H1 (cell line): ENCODE measurements around the gene TXLNB. TPM values are rescaled to one million over a fixed set of nuclear protein-coding genes. Genes with fewer than 3 reads are reported as not detected.

Experiments used
- CTCF ChIA-PET: fragments of 300-600 bp; sonication (Branson Sonifier 250); formaldehyde crosslinking; loops from one replicate; lab custom pipeline; 2021; ENCODE audit not compliant: partially characterized antibody; lab: Charles Lee
- POLR2A ChIA-PET: fragments of 300-600 bp; sonication (Branson Sonifier 250); formaldehyde crosslinking; loops from one replicate; lab custom pipeline; 2021; ENCODE audit warnings: inconsistent platforms; ENCODE audit not compliant: partially characterized antibody; lab: Charles Lee
- DNase-seq, 2 experiments: peaks; one replicate each; pipeline versions ENCODE4 v3.0.0 to v3.0.0-alpha.2; 2010 to 2022; ENCODE audit warnings: low spot score in 2 of 2, low read depth in 1 of 2, mixed read lengths in 1 of 2
- FAIRE-seq: peaks from 2 replicates; lab custom pipeline; 2011; peaks lifted over from hg19 to GRCh38; lab: Jason Lieb, UNC
- H2AFZ ChIP-seq: 2 replicates; pipeline ENCODE4 v1.8.1; 2012; ENCODE audit warnings: low read length, inconsistent platforms
- H2AK5ac ChIP-seq: 2 replicates; pipeline ENCODE4 v1.6.1; 2013; ENCODE audit warnings: low read depth, low read length
- H2BK120ac ChIP-seq: replicated peaks from 2 replicates; pipeline ENCODE3; 2013; ENCODE audit warnings: low read depth, low read length, inconsistent platforms
- H2BK12ac ChIP-seq: 2 replicates; pipeline ENCODE4 v1.6.1; 2013; ENCODE audit warnings: low read depth, low read length
- H2BK15ac ChIP-seq: 2 replicates; pipeline ENCODE4 v1.6.1; 2013; ENCODE audit warnings: low read length
- H2BK20ac ChIP-seq: 2 replicates; pipeline ENCODE4 v1.6.1; 2013; ENCODE audit warnings: low read length
- H2BK5ac ChIP-seq: 2 replicates; pipeline ENCODE4 v1.6.1; 2013; ENCODE audit warnings: low read depth, low read length
- H3K14ac ChIP-seq: 2 replicates; pipeline ENCODE4 v1.6.1; 2013; ENCODE audit warnings: inconsistent platforms; ENCODE audit not compliant: insufficient read length
- H3K18ac ChIP-seq: 2 replicates; pipeline ENCODE4 v1.6.1; 2013; ENCODE audit warnings: low read length; ENCODE audit errors: extremely low read depth
- H3K23ac ChIP-seq: 2 replicates; pipeline ENCODE4 v1.6.1; 2013; ENCODE audit warnings: inconsistent platforms; ENCODE audit not compliant: insufficient read length
- H3K23me2 ChIP-seq: 2 replicates; pipeline ENCODE4 v1.6.1; 2013; ENCODE audit warnings: low read depth, low read length
- H3K27ac ChIP-seq: 2 replicates; pipeline ENCODE4 v1.6.1; 2011; ENCODE audit warnings: low read depth, low read length, inconsistent platforms
- H3K27me3 ChIP-seq, 4 experiments: replicated peaks in 1 of 4; 1 replicate in 1 of 4; 2 replicates in 3 of 4; pipeline versions ENCODE4 v1.6.1 to v1.8.1; 2011 to 2013; ENCODE audit warnings: low read length in 3 of 4, mild to moderate bottlenecking in 3 of 4, inconsistent platforms in 2 of 4, mixed read lengths in 2 of 4, moderate library complexity in 1 of 4; ENCODE audit not compliant: control insufficient read depth in 3 of 4, insufficient read depth in 3 of 4; ENCODE audit errors: extremely low read depth in 1 of 4
- H3K36me3 ChIP-seq, 4 experiments: 2 replicates each; pipeline versions ENCODE4 v1.6.1 to v1.8.1; 2011 to 2013; ENCODE audit warnings: mild to moderate bottlenecking in 4 of 4, low read length in 3 of 4, moderate library complexity in 2 of 4, control low read depth in 1 of 4, inconsistent platforms in 1 of 4; ENCODE audit not compliant: insufficient read depth in 4 of 4, control insufficient read depth in 2 of 4
- H3K4ac ChIP-seq: replicated peaks from 2 replicates; pipeline ENCODE3; 2013; ENCODE audit warnings: low read length, low read depth, mixed read lengths, inconsistent platforms; ENCODE audit not compliant: insufficient read length
- H3K4me1 ChIP-seq, 4 experiments: replicated peaks in 1 of 4; 1 replicate in 1 of 4; 2 replicates in 3 of 4; pipeline versions ENCODE4 v1.6.1 to v1.8.1; 2011 to 2013; ENCODE audit warnings: low read length in 3 of 4, inconsistent platforms in 2 of 4, mixed read lengths in 1 of 4; ENCODE audit not compliant: insufficient read depth in 4 of 4, control insufficient read depth in 3 of 4
- H3K4me2 ChIP-seq, 2 experiments: 2 replicates each; pipeline versions ENCODE4 v1.6.1 to v1.8.1; 2011 to 2013; ENCODE audit warnings: low read depth in 2 of 2, low read length in 2 of 2, control low read depth in 1 of 2, inconsistent platforms in 1 of 2, mild to moderate bottlenecking in 1 of 2; ENCODE audit not compliant: insufficient read depth in 1 of 2
- H3K4me3 ChIP-seq, 4 experiments: fragments of 200-600, 300-600 bp in 1 of 4; sonication (generic), shearing (Covaris generic), sonication (Bioruptor Twin) in 1 of 4; 2 replicates each; pipeline versions ENCODE4 v1.5.1 to v1.8.1; 2011 to 2016; ENCODE audit warnings: low read length in 4 of 4, low read depth in 3 of 4, control low read depth in 2 of 4, inconsistent platforms in 2 of 4, mild to moderate bottlenecking in 2 of 4, mixed read lengths in 1 of 4, moderate library complexity in 1 of 4; ENCODE audit not compliant: insufficient read depth in 2 of 4; ENCODE audit errors: extremely low read depth in 1 of 4
- H3K56ac ChIP-seq: replicated peaks from 2 replicates; pipeline ENCODE3; 2013; ENCODE audit warnings: low read depth, mild to moderate bottlenecking, mixed read lengths, low read length, inconsistent platforms; ENCODE audit not compliant: insufficient read length
- H3K79me1 ChIP-seq: 2 replicates; pipeline ENCODE4 v1.6.1; 2013; ENCODE audit warnings: low read depth, low read length, control low read depth
- H3K79me2 ChIP-seq, 2 experiments: 2 replicates each; pipeline versions ENCODE4 v1.6.1 to v1.8.1; 2012 to 2013; ENCODE audit warnings: low read length in 2 of 2, mild to moderate bottlenecking in 2 of 2, inconsistent platforms in 1 of 2; ENCODE audit not compliant: insufficient read depth in 2 of 2, control insufficient read depth in 1 of 2
- H3K9ac ChIP-seq, 4 experiments: replicated peaks in 1 of 4; 1 replicate in 1 of 4; 2 replicates in 3 of 4; pipeline versions ENCODE4 v1.6.1 to v1.8.1; 2011 to 2013; ENCODE audit warnings: low read depth in 3 of 4, low read length in 3 of 4, control low read depth in 2 of 4, mild to moderate bottlenecking in 2 of 4, moderate library complexity in 2 of 4, inconsistent platforms in 1 of 4; ENCODE audit errors: extremely low read depth in 1 of 4
- H3K9me3 ChIP-seq, 2 experiments: 2 replicates each; pipeline versions ENCODE4 v1.6.1 to v1.8.1; 2012 to 2013; ENCODE audit warnings: mild to moderate bottlenecking in 2 of 2, moderate library complexity in 2 of 2, control low read depth in 1 of 2, inconsistent platforms in 1 of 2, low read depth in 1 of 2, low read length in 1 of 2, mixed read lengths in 1 of 2; ENCODE audit not compliant: insufficient read depth in 2 of 2
- H4K20me1 ChIP-seq, 2 experiments: replicated peaks in 1 of 2; 2 replicates each; pipeline versions ENCODE3 to v1.8.1; 2011 to 2013; ENCODE audit warnings: inconsistent platforms in 2 of 2, low read length in 2 of 2, mild to moderate bottlenecking in 1 of 2; ENCODE audit not compliant: insufficient read depth in 2 of 2, control insufficient read depth in 1 of 2
- H4K5ac ChIP-seq: 2 replicates; pipeline ENCODE4 v1.6.1; 2013; ENCODE audit warnings: low read length, low read depth, mixed read lengths, inconsistent platforms; ENCODE audit not compliant: insufficient read length
- H4K8ac ChIP-seq: 2 replicates; pipeline ENCODE4 v1.8.0; 2013; ENCODE audit warnings: mild to moderate bottlenecking, moderate library complexity, low read length, inconsistent platforms; ENCODE audit not compliant: insufficient read depth; ENCODE audit errors: extremely low read depth
- H4K91ac ChIP-seq: replicated peaks from 2 replicates; pipeline ENCODE3; 2013; ENCODE audit warnings: low read length, mixed read lengths, inconsistent platforms; ENCODE audit not compliant: insufficient read length
- KDM4A ChIP-seq: IDR thresholded peaks from one replicate; pipeline ENCODE4 v1.7.1; 2012; ENCODE audit warnings: low read depth, mild to moderate bottlenecking, moderate library complexity, low read length, inconsistent platforms; ENCODE audit not compliant: severe bottlenecking
- RAD21 ChIP-seq, 2 experiments: IDR thresholded peaks in 1 of 2; conservative IDR thresholded peaks in 1 of 2; 2 replicates each; pipeline ENCODE4 v1.6.1; 2011; ENCODE audit warnings: low read depth in 2 of 2, low read length in 2 of 2, improper control_type of control experiment in 1 of 2, inconsistent platforms in 1 of 2, mild to moderate bottlenecking in 1 of 2, moderate library complexity in 1 of 2
- WGBS, 2 experiments: shearing (Covaris generic) in 1 of 2; methylation state at CpG; one replicate each; pipeline versions ENCODE4 v1.1.6 to v1.1.7; 2013 to 2015; ENCODE audit warnings: low lambda C conversion rate in 2 of 2, mixed read lengths in 2 of 2, inconsistent platforms in 1 of 2, low coverage in 1 of 2, missing lambda C conversion rate in 1 of 2; ENCODE audit not compliant: insufficient replicate concordance in 2 of 2, insufficient coverage in 1 of 2, insufficient read length in 1 of 2; ENCODE audit errors: extremely low coverage in 1 of 2, missing lambda C conversion rate in 1 of 2; 5-methylcytosine and 5-hydroxymethylcytosine counted together
- polyA plus RNA-seq, 7 experiments: library from polyadenylated mRNA; depleted of rRNA in 3 of 7; stranded (reverse) in 5 of 7; unstranded in 2 of 7; fragments of >200 nt in 5 of 7; fragments of 200-250 nt in 2 of 7; gene quantifications; 1 replicate in 5 of 7; 2 replicates in 1 of 7; 4 replicates in 1 of 7; pipeline versions ENCODE4 v1.2.1 to v1.2.3, GENCODE V29; 2011 to 2013; ENCODE audit warnings: missing spikeins in 2 of 7, mixed read lengths in 2 of 7
- total RNA-seq: library from RNA; stranded (reverse); fragmentation: NEBNext Ultra II Directional; extraction: Animal tissue kit (Norgen Biotek cat#: 25700); gene quantifications from 2 replicates; pipeline ENCODE4 v1.2.1, GENCODE V29; 2021
- TF ChIP-seq, protein P1 (sequence below), 3 experiments: IDR thresholded peaks; 1 replicate in 2 of 3; 2 replicates in 1 of 3; pipeline versions ENCODE4 v1.5.1 to v1.6.1; 2011; ENCODE audit warnings: low read length in 3 of 3, mild to moderate bottlenecking in 3 of 3, inconsistent platforms in 2 of 3, low read depth in 1 of 3, moderate library complexity in 1 of 3; ENCODE audit not compliant: insufficient read depth in 1 of 3; ENCODE audit errors: control extremely low read depth in 1 of 3

Gene TXLNB
- total and polyA plus RNA-seq, 2 of the 8 experiments (the other 6 are each of a cell fraction or from before 2014, with no cell fraction given): 0.05 to 0.17 TPM

DNA sequence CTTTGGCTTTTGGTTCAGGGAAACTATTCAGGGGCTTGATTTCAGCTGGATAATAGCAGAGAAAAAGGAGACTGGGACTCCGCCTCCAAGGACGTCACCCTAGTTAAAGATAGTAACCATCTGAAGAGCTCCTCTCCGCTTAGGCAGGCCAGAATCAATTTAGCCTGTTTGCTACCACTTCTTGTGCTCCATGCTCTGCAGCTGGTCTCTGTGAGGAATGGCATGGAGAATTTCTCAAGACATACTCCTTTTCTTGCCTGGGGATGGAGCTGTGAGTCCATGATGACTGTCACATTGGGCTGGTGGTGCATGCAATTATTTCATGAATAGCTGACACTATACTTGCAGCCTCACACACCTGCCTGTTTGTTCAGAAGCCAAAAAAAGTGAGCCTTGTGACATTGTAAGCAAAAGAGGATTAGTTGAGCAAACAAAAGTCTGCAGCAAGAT is 61.4 kb downstream of the TXLNB start:
- no peak overlapping the region for H2BK5ac ChIP-seq
- H3K36me3 ChIP-seq: peaks cover 0 to 3% (median 0%) of the 10 kb centered on the region in 4 experiments; a peak in 1 of 8 replicates
- H3K23me2 ChIP-seq: no peaks in the 10 kb centered on the region
- no peaks in the 10 kb centered on the region for H4K20me1 ChIP-seq
- no peak overlapping the region for H3K14ac ChIP-seq
- TF ChIP-seq RAD21 (IDR thresholded peaks at IDR 0.05 in 1 of 2, conservative IDR thresholded peaks at IDR 0.05 in 1 of 2; ENCODE audit: low read depth in 2 of 2, low read length in 2 of 2): peak; percentile 63 to 75
- no peak for TF ChIP-seq KDM4A
- TF ChIP-seq, protein P1, sequence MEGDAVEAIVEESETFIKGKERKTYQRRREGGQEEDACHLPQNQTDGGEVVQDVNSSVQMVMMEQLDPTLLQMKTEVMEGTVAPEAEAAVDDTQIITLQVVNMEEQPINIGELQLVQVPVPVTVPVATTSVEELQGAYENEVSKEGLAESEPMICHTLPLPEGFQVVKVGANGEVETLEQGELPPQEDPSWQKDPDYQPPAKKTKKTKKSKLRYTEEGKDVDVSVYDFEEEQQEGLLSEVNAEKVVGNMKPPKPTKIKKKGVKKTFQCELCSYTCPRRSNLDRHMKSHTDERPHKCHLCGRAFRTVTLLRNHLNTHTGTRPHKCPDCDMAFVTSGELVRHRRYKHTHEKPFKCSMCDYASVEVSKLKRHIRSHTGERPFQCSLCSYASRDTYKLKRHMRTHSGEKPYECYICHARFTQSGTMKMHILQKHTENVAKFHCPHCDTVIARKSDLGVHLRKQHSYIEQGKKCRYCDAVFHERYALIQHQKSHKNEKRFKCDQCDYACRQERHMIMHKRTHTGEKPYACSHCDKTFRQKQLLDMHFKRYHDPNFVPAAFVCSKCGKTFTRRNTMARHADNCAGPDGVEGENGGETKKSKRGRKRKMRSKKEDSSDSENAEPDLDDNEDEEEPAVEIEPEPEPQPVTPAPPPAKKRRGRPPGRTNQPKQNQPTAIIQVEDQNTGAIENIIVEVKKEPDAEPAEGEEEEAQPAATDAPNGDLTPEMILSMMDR (IDR thresholded peaks at IDR 0.05; ENCODE audit: control extremely low read depth in 1 of 3, insufficient read depth in 1 of 3, low read depth in 1 of 3, low read length in 3 of 3): peak; percentile 9 to 41 (median 21); a peak in 3 of 4 replicates
- no peak overlapping the region for H3K4me2 ChIP-seq
- no peak overlapping the region for H4K5ac ChIP-seq
- no peak overlapping the region for H4K8ac ChIP-seq
- POLR2A ChIA-PET: no interaction called here
- no peak overlapping the region for H2BK20ac ChIP-seq
- no peak overlapping the region for H3K4me3 ChIP-seq
- H3K4me1 ChIP-seq: peaks cover 0 to 7% (median 0%) of the 10 kb centered on the region in 4 experiments; a peak in 2 of 7 replicates
- H3K79me2 ChIP-seq: no peaks in the 10 kb centered on the region
- FAIRE-seq (no peak), DNase-seq (no peak)
- WGBS, 2 experiments: 82% methylated on average over 3 of the region's 3 CpGs; no CpG with 5 or more reads in 1 of the 2 experiments
- no peak overlapping the region for H3K9ac ChIP-seq
- peak overlapping the region; percentile 90 for H2AFZ ChIP-seq
- peaks cover 13 to 17% of the 10 kb centered on the region in 2 experiments; a peak in 3 of 4 replicates for H3K9me3 ChIP-seq
- no peak overlapping the region for H4K91ac ChIP-seq
- no peaks in the 10 kb centered on the region for H3K27me3 ChIP-seq
- H3K4ac ChIP-seq: no peak overlapping the region
- no peak overlapping the region for H2BK120ac ChIP-seq
- no peaks in the 10 kb centered on the region for H3K79me1 ChIP-seq
- CTCF ChIA-PET: interaction anchor here (0.6 to 2.1 kb wide), 14 partner anchors 9 to 1210 kb away, joined by 3 to 14 read pairs (median 4); no protein-coding TSS in a partner anchor
- no peak overlapping the region for H3K23ac ChIP-seq
- no peak overlapping the region for H2AK5ac ChIP-seq
- H3K27ac ChIP-seq: no peak overlapping the region
- H2BK15ac ChIP-seq: no peak overlapping the region
- no peak overlapping the region for H2BK12ac ChIP-seq
- no peak overlapping the region for H3K56ac ChIP-seq
- H3K18ac ChIP-seq: no peak overlapping the region
